BLaER1 (cell line): ENCODE results near the gene OR1J2.
A peak's percentile ranks its signal among the peaks of the same experiment; 100 is the strongest.

Source experiments
- H3K27ac ChIP-seq: shearing (Covaris generic); formaldehyde crosslinking; 2 replicates; pipeline ENCODE4 v1.8.1; 2022
- H3K27me3 ChIP-seq: shearing (Covaris generic); formaldehyde crosslinking; 2 replicates; pipeline ENCODE4 v1.8.1; 2022
- H3K36me3 ChIP-seq: shearing (Covaris generic); formaldehyde crosslinking; 2 replicates; pipeline ENCODE4 v1.8.1; 2022
- H3K4me1 ChIP-seq: shearing (Covaris generic); formaldehyde crosslinking; 2 replicates; pipeline ENCODE4 v1.8.1; 2022
- H3K4me2 ChIP-seq: shearing (Covaris generic); formaldehyde crosslinking; 2 replicates; pipeline ENCODE4 v1.8.1; 2022
- H3K4me3 ChIP-seq: shearing (Covaris generic); formaldehyde crosslinking; 2 replicates; pipeline ENCODE4 v1.8.1; 2022
- H3K9ac ChIP-seq: shearing (Covaris generic); formaldehyde crosslinking; 2 replicates; pipeline ENCODE4 v1.8.1; 2022
- H3K9me3 ChIP-seq: shearing (Covaris generic); formaldehyde crosslinking; 2 replicates; pipeline ENCODE4 v1.8.1; 2022
- H4K20me1 ChIP-seq: shearing (Covaris generic); formaldehyde crosslinking; 2 replicates; pipeline ENCODE4 v1.8.1; 2022
- Cebpa-rat ChIP-seq: shearing (Covaris generic); IDR thresholded peaks from 2 replicates; pipeline ENCODE4 v1.8.1; 2022

Gene OR1J2

GRCh38 chr9:122510502-122510901 is at the start of gene OR1J2:
TSS of gene OR1J2 (plus strand) at chr9:122510802. CDS start at chr9:122510802, 0 bp downstream.
- no peaks in the 10 kb centered on the region for H3K36me3 ChIP-seq
- no peaks in the 10 kb centered on the region for H3K27me3 ChIP-seq
- H3K4me2 ChIP-seq, result no peak within 1 kb of the TSS
- TF ChIP-seq Cebpa-rat, result no peak
- H3K27ac ChIP-seq, result no peak within 1 kb of the TSS
- H3K9ac ChIP-seq, result no peak within 1 kb of the TSS
- no peaks in the 10 kb centered on the region for H4K20me1 ChIP-seq
- H3K4me1 ChIP-seq, result no peaks in the 10 kb centered on the region
- H3K9me3 ChIP-seq, result no peaks in the 10 kb centered on the region
- no peak within 1 kb of the TSS for H3K4me3 ChIP-seq

GRCh38 chr9:122463828-122464632 is 46.6 kb upstream of the OR1J2 start:
- Histone ChIP-seq H3K36me3 (no peaks in the 10 kb centered on the region), H3K27ac (peak overlapping the region; percentile 71), H3K4me1 (peaks cover 21% of the 10 kb centered on the region), H3K27me3 (no peaks in the 10 kb centered on the region), H3K9ac (peak overlapping the region; percentile 76), H4K20me1 (no peaks in the 10 kb centered on the region), H3K4me2 (peak overlapping the region; percentile 98), H3K9me3 (no peaks in the 10 kb centered on the region), H3K4me3 (peak overlapping the region; percentile 71)
- TF ChIP-seq Cebpa-rat, result no peak

- peak overlapping the region; percentile 76 for H3K9ac ChIP-seq
Observed at GRCh38 chr9:122464633-122465567, 45.7 kb upstream of the OR1J2 start.

GRCh38 chr9:122466456-122466855 is 44.1 kb upstream of the OR1J2 start:
- H4K20me1 ChIP-seq, result no peaks in the 10 kb centered on the region
- H3K9me3 ChIP-seq, result peaks cover 10% of the 10 kb centered on the region
- H3K4me3 ChIP-seq, result no peak overlapping the region
- H3K27ac ChIP-seq, result no peak overlapping the region
- no peak overlapping the region for H3K9ac ChIP-seq
- no peaks in the 10 kb centered on the region for H3K27me3 ChIP-seq
- no peak for TF ChIP-seq Cebpa-rat
- no peak overlapping the region for H3K4me2 ChIP-seq
- peaks cover 21% of the 10 kb centered on the region for H3K4me1 ChIP-seq
- no peaks in the 10 kb centered on the region for H3K36me3 ChIP-seq

More at GRCh38 chr9:122464633-122465567, 45.7 kb upstream of the OR1J2 start:
- no peak for TF ChIP-seq Cebpa-rat
- Histone ChIP-seq H4K20me1 (no peaks in the 10 kb centered on the region), H3K9me3 (peaks cover 2% of the 10 kb centered on the region; the same call in 1 of the 2 replicates), H3K36me3 (no peaks in the 10 kb centered on the region), H3K4me2 (peak overlapping the region; percentile 98), H3K27ac (peak overlapping the region; percentile 71), H3K4me1 (peaks cover 21% of the 10 kb centered on the region), H3K27me3 (no peaks in the 10 kb centered on the region), H3K4me3 (peak overlapping the region; percentile 71)

- Histone ChIP-seq H3K4me2 (no peak overlapping the region), H3K9me3 (peaks cover 10% of the 10 kb centered on the region), H3K4me3 (no peak overlapping the region), H4K20me1 (no peaks in the 10 kb centered on the region), H3K27me3 (no peaks in the 10 kb centered on the region), H3K4me1 (peaks cover 14% of the 10 kb centered on the region), H3K9ac (no peak overlapping the region), H3K27ac (no peak overlapping the region), H3K36me3 (no peaks in the 10 kb centered on the region)
- no peak for TF ChIP-seq Cebpa-rat
Observed at GRCh38 chr9:122468735-122469134, 41.9 kb upstream of the OR1J2 start.

GRCh38 chr9:122474561-122474960 is 36.0 kb upstream of the OR1J2 start:
- H3K9me3 ChIP-seq, result peaks cover 10% of the 10 kb centered on the region
- H3K27me3 ChIP-seq, result no peaks in the 10 kb centered on the region
- no peak overlapping the region for H3K4me2 ChIP-seq
- H3K4me3 ChIP-seq, result no peak overlapping the region
- no peaks in the 10 kb centered on the region for H3K4me1 ChIP-seq
- no peaks in the 10 kb centered on the region for H3K36me3 ChIP-seq
- H3K27ac ChIP-seq, result no peak overlapping the region
- no peak for TF ChIP-seq Cebpa-rat
- no peaks in the 10 kb centered on the region for H4K20me1 ChIP-seq
- H3K9ac ChIP-seq, result no peak overlapping the region

- no peaks in the 10 kb centered on the region for H4K20me1 ChIP-seq
- TF ChIP-seq Cebpa-rat, result no peak
- no peak overlapping the region for H3K27ac ChIP-seq
- H3K4me2 ChIP-seq, result no peak overlapping the region
- no peak overlapping the region for H3K4me3 ChIP-seq
- no peaks in the 10 kb centered on the region for H3K36me3 ChIP-seq
- no peaks in the 10 kb centered on the region for H3K9me3 ChIP-seq
- no peak overlapping the region for H3K9ac ChIP-seq
- H3K27me3 ChIP-seq, result no peaks in the 10 kb centered on the region
- H3K4me1 ChIP-seq, result no peaks in the 10 kb centered on the region
Observed at GRCh38 chr9:122475717-122476116, 34.9 kb upstream of the OR1J2 start.

- no peaks in the 10 kb centered on the region for H3K9me3 ChIP-seq
- no peaks in the 10 kb centered on the region for H3K27me3 ChIP-seq
- no peak overlapping the region for H3K27ac ChIP-seq
- no peak for TF ChIP-seq Cebpa-rat
- H3K9ac ChIP-seq, result no peak overlapping the region
- no peaks in the 10 kb centered on the region for H3K36me3 ChIP-seq
- no peaks in the 10 kb centered on the region for H3K4me1 ChIP-seq
- H3K4me3 ChIP-seq, result no peak overlapping the region
- H4K20me1 ChIP-seq, result no peaks in the 10 kb centered on the region
- H3K4me2 ChIP-seq, result no peak overlapping the region
Observed at GRCh38 chr9:122477346-122477745, 33.3 kb upstream of the OR1J2 start.

GRCh38 chr9:122477826-122478225 is 32.8 kb upstream of the OR1J2 start, which contains the start of gene OR1J1:
TSS of gene OR1J1 (minus strand) at chr9:122477926. CDS start at chr9:122477926, 0 bp downstream.
- no peaks in the 10 kb centered on the region for H3K36me3 ChIP-seq
- no peaks in the 10 kb centered on the region for H4K20me1 ChIP-seq
- no peaks in the 10 kb centered on the region for H3K9me3 ChIP-seq
- no peak within 1 kb of the TSS for H3K9ac ChIP-seq
- no peak within 1 kb of the TSS for H3K4me3 ChIP-seq
- TF ChIP-seq Cebpa-rat, result no peak
- H3K4me2 ChIP-seq, result no peak within 1 kb of the TSS
- no peaks in the 10 kb centered on the region for H3K4me1 ChIP-seq
- no peaks in the 10 kb centered on the region for H3K27me3 ChIP-seq
- no peak within 1 kb of the TSS for H3K27ac ChIP-seq

GRCh38 chr9:122479062-122479461 is 31.5 kb upstream of the OR1J2 start:
- no peak overlapping the region for H3K9ac ChIP-seq
- no peak overlapping the region for H3K4me2 ChIP-seq
- no peaks in the 10 kb centered on the region for H3K36me3 ChIP-seq
- no peaks in the 10 kb centered on the region for H3K4me1 ChIP-seq
- no peak for TF ChIP-seq Cebpa-rat
- H3K27ac ChIP-seq, result no peak overlapping the region
- no peak overlapping the region for H3K4me3 ChIP-seq
- no peaks in the 10 kb centered on the region for H3K27me3 ChIP-seq
- no peaks in the 10 kb centered on the region for H3K9me3 ChIP-seq
- H4K20me1 ChIP-seq, result no peaks in the 10 kb centered on the region
